HepG2 (cell line): ENCODE data around the gene ZFP64. TPM values are rescaled to one million over a fixed set of nuclear protein-coding genes. Genes with fewer than 3 reads are reported as not detected.

ENCODE experiments used
- CCDC6 ChIP-seq: sonication (generic); formaldehyde crosslinking; IDR thresholded peaks from 2 replicates; pipeline ENCODE4 v1.8.1; 2022; ENCODE audit warnings: mild to moderate bottlenecking, missing genetic modification reagents, moderate library complexity
- CSRNP2 ChIP-seq: sonication (generic); formaldehyde crosslinking; conservative IDR thresholded peaks from 2 replicates; pipeline ENCODE4 v1.8.0; 2022; ENCODE audit warnings: low read depth, missing genetic modification reagents
- FOXO1 ChIP-seq: sonication (generic); formaldehyde crosslinking; IDR thresholded peaks from 2 replicates; pipeline ENCODE4 v1.4.0; 2020; ENCODE audit warnings: missing genetic modification reagents
- GMEB2 ChIP-seq: IDR thresholded peaks from 2 replicates; pipeline ENCODE4 v1.6.1; 2016; ENCODE audit warnings: missing biosample characterization, missing genetic modification reagents, low read depth
- GPBP1L1 ChIP-seq: sonication (generic); formaldehyde crosslinking; IDR thresholded peaks from 2 replicates; pipeline ENCODE4 v1.5.0; 2020; ENCODE audit warnings: mild to moderate bottlenecking, missing genetic modification reagents
- LBX2 ChIP-seq: sonication (generic); formaldehyde crosslinking; IDR thresholded peaks from 2 replicates; pipeline ENCODE4 v1.5.0; 2020; ENCODE audit warnings: missing genetic modification reagents, mild to moderate bottlenecking, borderline replicate concordance
- SIX4 ChIP-seq: sonication (generic); formaldehyde crosslinking; IDR thresholded peaks from 2 replicates; pipeline ENCODE4 v1.4.0; 2020; ENCODE audit warnings: missing genetic modification reagents
- SNAPC4 ChIP-seq: sonication (generic); formaldehyde crosslinking; IDR thresholded peaks from 2 replicates; pipeline ENCODE4 v1.4.0; 2020; ENCODE audit warnings: mild to moderate bottlenecking, missing genetic modification reagents
- TOPORS ChIP-seq: sonication (generic); formaldehyde crosslinking; IDR thresholded peaks from 2 replicates; pipeline ENCODE4 v1.8.0; 2023; ENCODE audit warnings: mild to moderate bottlenecking, missing genetic modification reagents
- ZNF230 ChIP-seq: sonication (generic); formaldehyde crosslinking; IDR thresholded peaks from 2 replicates; pipeline ENCODE4 v1.4.0; 2020; ENCODE audit warnings: mild to moderate bottlenecking, missing genetic modification reagents
- ZNF354B ChIP-seq: sonication (generic); formaldehyde crosslinking; IDR thresholded peaks from 2 replicates; pipeline ENCODE4 v1.8.0; 2022; ENCODE audit warnings: mild to moderate bottlenecking, missing genetic modification reagents
- ZNF7 ChIP-seq: IDR thresholded peaks from 2 replicates; pipeline ENCODE4 v1.6.1; 2016; ENCODE audit warnings: missing biosample characterization, missing genetic modification reagents
- polyA plus RNA-seq, 8 experiments: library from polyadenylated mRNA; depleted of rRNA in 3 of 8; stranded (reverse) in 7 of 8; unstranded in 1 of 8; fragments of >200 nt; fragmentation: Illumina TruSeq in 4 of 8; extraction: Trizol in 4 of 8; gene quantifications; 2 replicates each; pipeline versions ENCODE4 v1.2.1 to v1.2.3, GENCODE V29; 2011 to 2016; ENCODE audit warnings: low read depth in 4 of 8, missing spikeins in 1 of 8, mixed read lengths in 1 of 8; ENCODE audit not compliant: insufficient read depth in 1 of 8
- total RNA-seq, 5 experiments: library from RNA; depleted of rRNA; stranded (reverse); fragments of >200 nt; fragmentation: Illumina TruSeq; extraction: Trizol; gene quantifications; 2 replicates each; pipeline ENCODE4 v1.2.3, GENCODE V29; 2016; ENCODE audit warnings: low read depth in 1 of 5

The ZFP64 gene
- total and polyA plus RNA-seq, 2 of the 13 experiments (the other 11 are each of a cell fraction or from before 2014, with no cell fraction given): 12.0 to 24.3 TPM

GRCh38 chr20:52191916-52192718, 538 bp upstream of the ZFP64 start (continued):
- TF ChIP-seq ZNF354B (CRISPR knock-in tag): peak; percentile 96
- TF ChIP-seq GMEB2 (CRISPR knock-in tag): no peak
- 0 out of 2 replicates have a peak, but pooled peaks have one; percentile 36 for TF ChIP-seq SNAPC4
- no peak; the same call in 1 of the 2 replicates for TF ChIP-seq ZNF7 (CRISPR knock-in tag)
- no peak; the same call in 1 of the 2 replicates for TF ChIP-seq CCDC6 (CRISPR knock-in tag)
- TF ChIP-seq GPBP1L1 (CRISPR knock-in tag): no peak
- no peak for TF ChIP-seq ZNF230 (CRISPR knock-in tag)
- peak; percentile 10; the same call in 1 of the 2 replicates for TF ChIP-seq FOXO1 (CRISPR knock-in tag)
- no peak for TF ChIP-seq SIX4
- no peak for TF ChIP-seq CSRNP2 (CRISPR knock-in tag)
- peak; percentile 91 for TF ChIP-seq LBX2 (CRISPR knock-in tag)
- TF ChIP-seq TOPORS (CRISPR knock-in tag): peak; percentile 89; the same call in 1 of the 2 replicates
